HCT116 (cell line): ENCODE results near the gene AADACL4. TPM values are rescaled to one million over a fixed set of nuclear protein-coding genes. Genes with fewer than 3 reads are reported as not detected.

ENCODE experiments used
- ATAC-seq: fragments of 200-7000 bp; cut with Tn5 transposase; 2 replicates; pipeline ENCODE4 v1.9.1; 2020; ENCODE audit warnings: mild to moderate bottlenecking, moderate library complexity
- BruUV-seq: library from RNA; stranded (reverse); fragments of 400-500 nt; replicated peaks from 2 replicates; lab custom pipeline; 2021; lab: Mats Ljungman, UMichigan
- CTCF ChIA-PET: fragments of 300-600 bp; sonication (Branson Sonifier 250); formaldehyde crosslinking; loops from one replicate; lab custom pipeline; 2021; ENCODE audit warnings: antibody characterized with exemption; lab: Charles Lee
- POLR2A ChIA-PET: fragments of 300-600, 350-600 bp; sonication (Branson Sonifier 250); formaldehyde crosslinking; loops from one replicate; lab custom pipeline; 2021; ENCODE audit warnings: antibody characterized with exemption; lab: Charles Lee
- RAD21 ChIA-PET, 2 experiments: fragments of 300-600 bp; sonication (Branson Sonifier 250); formaldehyde crosslinking; loops; one replicate each; lab custom pipeline; 2023; ENCODE audit warnings: low total read pairs in 2 of 2; ENCODE audit not compliant: uncharacterized antibody in 2 of 2, unreplicated experiment in 2 of 2, low non-redundant PET in 1 of 2; lab: Charles Lee
- DNase-seq: peaks from one replicate; pipeline ENCODE4 v3.0.0-alpha.2; 2010; ENCODE audit warnings: low read depth, low spot score
- H2AFZ ChIP-seq: fragments of 200-600 bp; shearing (Covaris generic), sonication (generic); 2 replicates; pipeline ENCODE4 v1.6.1; 2017; ENCODE audit warnings: low read depth, mixed run types, mixed read lengths, antibody characterized with exemption, low read length; ENCODE audit not compliant: poor library complexity, severe bottlenecking
- H3K27ac ChIP-seq: 2 replicates; pipeline ENCODE4 v1.5.1; 2012; ENCODE audit warnings: low read depth, low read length
- H3K27me3 ChIP-seq: fragments of 200-600 bp; sonication (generic); 2 replicates; pipeline ENCODE4 v1.6.1; 2016; ENCODE audit warnings: mixed run types, low read length, mixed read lengths; ENCODE audit not compliant: insufficient read depth
- H3K36me3 ChIP-seq, 2 experiments: fragments of 200-500 bp in 1 of 2; fragments of 200-600 bp in 1 of 2; sonication (Bioruptor generic) in 1 of 2; sonication (generic) in 1 of 2; 2 replicates each; pipeline versions ENCODE4 v1.5.1 to v1.6.1; 2014 to 2016; ENCODE audit warnings: low read length in 2 of 2, inconsistent platforms in 1 of 2, mixed read lengths in 1 of 2, mixed run types in 1 of 2; ENCODE audit not compliant: insufficient read depth in 2 of 2, control insufficient read depth in 1 of 2
- H3K4me1 ChIP-seq, 2 experiments: fragments of 200-600 bp in 1 of 2; sonication (generic) in 1 of 2; 2 replicates each; pipeline versions ENCODE4 v1.5.1 to v1.6.1; 2012 to 2017; ENCODE audit warnings: low read length in 2 of 2, inconsistent platforms in 1 of 2, mild to moderate bottlenecking in 1 of 2, mixed read lengths in 1 of 2, mixed run types in 1 of 2, moderate library complexity in 1 of 2; ENCODE audit not compliant: insufficient read depth in 2 of 2, control insufficient read depth in 1 of 2
- H3K4me2 ChIP-seq: fragments of 200-600 bp; sonication (generic); 2 replicates; pipeline ENCODE4 v1.6.1; 2017; ENCODE audit warnings: mixed run types, low read length, mixed read lengths
- H3K4me3 ChIP-seq, 2 experiments: fragments of 200-600 bp in 1 of 2; sonication (generic) in 1 of 2; replicated peaks in 1 of 2; 2 replicates each; pipeline ENCODE4 v1.5.1; 2011 to 2016; ENCODE audit warnings: low read length in 2 of 2, control low read depth in 1 of 2, low read depth in 1 of 2, mild to moderate bottlenecking in 1 of 2, mixed read lengths in 1 of 2, mixed run types in 1 of 2
- H3K79me2 ChIP-seq: fragments of 200-600 bp; sonication (generic); 2 replicates; pipeline ENCODE4 v1.6.1; 2017; ENCODE audit warnings: mild to moderate bottlenecking, mixed run types, low read length, moderate library complexity, mixed read lengths; ENCODE audit not compliant: insufficient read depth
- H3K9ac ChIP-seq: fragments of 200-600 bp; sonication (generic); 2 replicates; pipeline ENCODE4 v1.6.1; 2016; ENCODE audit warnings: low read length, mixed read lengths
- H3K9me2 ChIP-seq: fragments of 200-600 bp; sonication (generic), shearing (Covaris generic); 2 replicates; pipeline ENCODE4 v1.6.1; 2017; ENCODE audit warnings: mixed run types, mild to moderate bottlenecking, moderate library complexity; ENCODE audit not compliant: insufficient read depth
- H3K9me3 ChIP-seq, 2 experiments: fragments of 200-500 bp in 1 of 2; fragments of 200-600 bp in 1 of 2; sonication (Bioruptor generic) in 1 of 2; sonication (generic) in 1 of 2; 2 replicates each; pipeline ENCODE4 v1.6.1; 2014 to 2017; ENCODE audit warnings: low read length in 2 of 2, mixed read lengths in 2 of 2, inconsistent platforms in 1 of 2, low read depth in 1 of 2, mild to moderate bottlenecking in 1 of 2, mixed run types in 1 of 2, moderate library complexity in 1 of 2; ENCODE audit not compliant: control insufficient read depth in 1 of 2, insufficient read depth in 1 of 2
- H4K20me1 ChIP-seq: fragments of 200-600 bp; sonication (generic), shearing (Covaris generic); 2 replicates; pipeline ENCODE4 v1.6.1; 2017; ENCODE audit warnings: mixed run types, mild to moderate bottlenecking, moderate library complexity; ENCODE audit not compliant: insufficient read depth
- JUND ChIP-seq: IDR thresholded peaks from 2 replicates; pipeline ENCODE4 v1.6.1; 2012
- MAX ChIP-seq: IDR thresholded peaks from 2 replicates; pipeline ENCODE4 v1.6.1; 2012
- POLR2A ChIP-seq: IDR thresholded peaks from 2 replicates; pipeline ENCODE4 v1.7.0; 2011; ENCODE audit warnings: borderline replicate concordance; ENCODE audit not compliant: insufficient read depth, insufficient read length; ENCODE audit errors: extremely low read depth
- REST ChIP-seq: IDR thresholded peaks from 2 replicates; pipeline ENCODE4 v1.6.1; 2012; ENCODE audit warnings: low read depth
- SIN3A ChIP-seq: IDR thresholded peaks from 2 replicates; pipeline ENCODE4 v1.6.1; 2012; ENCODE audit warnings: low read depth
- intact Hi-C: fragments of 100-400 bp; cut with micrococcal nuclease; formaldehyde crosslinking; loops from 2 replicates; pipeline ENCODE4 v1.10.0; 2022
- total RNA-seq: library from RNA; stranded (reverse); gene quantifications from one replicate; pipeline ENCODE4 v1.2.1, GENCODE V29; 2021; ENCODE audit not compliant: unreplicated experiment
- TF ChIP-seq, protein P1 (sequence below): IDR thresholded peaks from 2 replicates; pipeline ENCODE4 v1.6.1; 2012

AADACL4 gene
- total RNA-seq, 1 experiment from 2014 or later = not detected

DNA sequence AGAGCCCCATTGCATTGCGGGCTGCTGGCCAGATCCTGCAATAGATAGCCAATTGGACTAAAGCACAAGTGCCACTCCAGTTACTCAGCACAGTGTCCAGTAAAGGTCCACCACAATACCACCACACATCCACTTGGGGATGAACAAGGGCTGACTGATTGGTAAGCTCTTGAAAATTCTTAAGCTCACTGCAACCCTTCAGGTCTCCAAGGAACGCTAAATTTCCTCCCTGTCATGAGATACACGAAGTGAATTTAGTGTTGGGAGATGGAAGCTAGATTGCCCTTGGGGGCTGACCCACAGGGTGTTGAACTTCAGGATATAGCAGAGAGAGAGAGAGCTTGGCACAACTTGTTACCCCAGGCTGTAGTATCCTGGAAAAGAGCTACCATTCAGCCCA lies 62.2 kb downstream of the AADACL4 start (continued):
- TF ChIP-seq REST = no peak
- TF ChIP-seq, all 23 proteins: peak for 0

DNA sequence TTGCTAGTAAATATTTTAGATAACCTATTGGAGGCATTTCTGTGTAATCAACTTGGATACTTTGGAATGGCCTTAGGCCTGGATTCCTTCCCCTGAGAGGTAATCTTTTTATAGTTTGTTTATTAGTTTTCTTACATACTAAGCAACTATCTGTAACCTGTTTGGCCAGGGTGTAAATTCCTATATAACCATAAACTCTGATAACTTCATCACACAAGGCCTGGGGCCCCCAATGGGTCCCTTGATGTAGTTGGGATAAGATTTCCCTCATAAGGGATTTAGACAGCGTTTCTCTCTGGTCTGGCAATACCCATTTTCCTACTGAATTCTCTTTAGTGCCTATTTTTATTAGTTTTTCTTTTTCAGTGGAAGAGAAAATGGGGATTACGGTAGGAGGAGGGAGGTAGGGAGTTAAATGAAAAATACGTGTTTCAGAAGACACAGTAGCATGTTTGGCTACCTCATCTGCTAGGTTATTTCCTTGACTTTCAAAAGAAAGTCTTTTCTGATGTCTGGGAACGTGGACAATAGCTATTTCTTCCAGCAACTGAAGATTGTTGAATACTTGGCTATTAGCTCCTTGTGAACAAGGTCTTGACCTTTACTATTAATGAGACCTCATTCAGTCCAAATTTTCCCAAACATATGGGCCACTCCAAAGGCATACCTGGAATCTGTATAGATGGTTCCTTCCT lies 64.7 kb downstream of the AADACL4 start:
- DNase-seq = no peak
- no peak overlapping the region for H3K4me3 ChIP-seq
- no peak for ATAC-seq
- H3K36me3 ChIP-seq = no peaks in the 10 kb centered on the region
- H2AFZ ChIP-seq = no peak overlapping the region
- H4K20me1 ChIP-seq = no peaks in the 10 kb centered on the region
- BruUV-seq = no TSS peak
- TF ChIP-seq MAX = no peak
- TF ChIP-seq SIN3A = no peak
- no peak for TF ChIP-seq POLR2A
- TF ChIP-seq, protein P1, sequence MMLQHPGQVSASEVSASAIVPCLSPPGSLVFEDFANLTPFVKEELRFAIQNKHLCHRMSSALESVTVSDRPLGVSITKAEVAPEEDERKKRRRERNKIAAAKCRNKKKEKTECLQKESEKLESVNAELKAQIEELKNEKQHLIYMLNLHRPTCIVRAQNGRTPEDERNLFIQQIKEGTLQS = no peak
- TF ChIP-seq JUND = no peak
- no peaks in the 10 kb centered on the region for H3K4me1 ChIP-seq
- intact Hi-C loops = no loop called here
- ChIA-PET RAD21 (no interaction called here), POLR2A (no interaction called here), CTCF (no interaction called here)
- H3K9me2 ChIP-seq = no peaks in the 10 kb centered on the region
- no peak overlapping the region for H3K27ac ChIP-seq
- no peak overlapping the region for H3K4me2 ChIP-seq
- H3K9ac ChIP-seq = no peak overlapping the region
- no peaks in the 10 kb centered on the region for H3K79me2 ChIP-seq
- H3K27me3 ChIP-seq = no peaks in the 10 kb centered on the region
- H3K9me3 ChIP-seq = no peaks in the 10 kb centered on the region
